ENCODE results near the gene DEDD2. TPM values are rescaled to one million over a fixed set of nuclear protein-coding genes. Genes with fewer than 3 reads are reported as not detected.

The DEDD2 gene
- total RNA-seq, 3 donors from 2014 or later (not counting 1 experiment from before 2014, with no cell fraction given), result 83.2 to 110 (median 83.7) TPM

DNA sequence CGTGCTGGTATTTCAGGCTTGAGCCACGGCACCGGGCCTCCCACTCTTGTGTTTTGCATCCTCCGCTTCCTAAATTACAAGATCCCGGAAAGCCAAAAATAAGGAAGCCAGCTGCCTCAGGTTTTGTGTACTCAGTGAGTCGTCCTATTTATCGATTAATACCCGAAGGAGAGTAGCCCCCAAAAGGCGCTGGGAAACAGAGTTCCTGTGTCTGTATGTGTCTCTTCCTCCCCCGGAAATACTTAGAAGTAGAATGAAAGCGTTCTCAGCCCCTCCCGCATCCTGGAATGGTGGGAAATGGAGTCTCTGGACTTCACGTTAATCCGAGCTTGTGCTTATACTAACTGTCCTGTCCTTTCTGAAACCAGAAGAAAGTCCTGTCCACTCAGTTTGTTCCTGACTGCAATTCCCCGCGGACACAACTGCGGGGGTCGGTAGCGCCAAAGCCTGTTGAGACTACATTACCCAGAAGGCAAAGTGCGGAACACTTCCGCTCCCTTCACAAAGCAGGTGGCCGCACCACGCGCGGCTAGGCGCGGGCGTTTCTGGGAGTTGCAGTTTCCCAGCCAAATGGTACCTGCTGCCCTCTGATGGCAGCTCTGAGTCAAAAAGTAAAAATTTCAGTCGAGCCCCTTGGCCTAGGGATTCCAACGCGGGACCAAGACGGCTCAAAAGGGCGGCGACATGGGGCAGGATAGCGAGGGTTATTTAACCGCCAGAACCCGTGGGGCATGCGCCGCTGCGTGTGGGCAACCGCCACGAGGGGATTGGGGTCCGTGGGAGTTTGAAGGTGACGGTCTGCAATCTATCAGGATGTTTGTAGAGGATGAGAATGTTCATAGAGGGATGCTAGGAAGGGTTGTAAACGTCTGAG, 27.1 kb upstream of the DEDD2 start:
- Histone ChIP-seq H3K36me3 (ENCODE audit: control insufficient read depth, insufficient read depth, low read length) (peaks cover 11% of the 10 kb centered on the region), H3K27me3 (ENCODE audit: control insufficient read depth, insufficient read depth, low read length) (no peaks in the 10 kb centered on the region), H3K9me3 (ENCODE audit: control insufficient read depth, insufficient read depth, low read length) (no peaks in the 10 kb centered on the region), H3K4me1 (ENCODE audit: control insufficient read depth, insufficient read depth, low read length) (peaks cover 41% of the 10 kb centered on the region), H3K27ac (ENCODE audit: low read length) (peak overlapping the region; percentile 74), H3K4me3 (ENCODE audit: low read length) (peak overlapping the region; percentile 61)
- Mint-ChIP-seq H3K36me3 (no peaks in the 10 kb centered on the region), H3K27ac (peak overlapping the region; percentile 93 to 98), H3K4me1 (peaks cover 38 to 63% of the 10 kb centered on the region in 2 donors), H3K9me3 (no peaks in the 10 kb centered on the region), H3K27me3 (ENCODE audit: low read depth in 2 of 2) (no peaks in the 10 kb centered on the region), H3K4me3 (peak overlapping the region; percentile 96)
- intact Hi-C loops (cut with micrococcal nuclease), result loop anchor here (1.0 kb wide), 3 partner anchors 11 to 112 kb away; partner anchors contain the start of genes DEDD2, ERF and POU2F2
- TF ChIP-seq, protein P1, sequence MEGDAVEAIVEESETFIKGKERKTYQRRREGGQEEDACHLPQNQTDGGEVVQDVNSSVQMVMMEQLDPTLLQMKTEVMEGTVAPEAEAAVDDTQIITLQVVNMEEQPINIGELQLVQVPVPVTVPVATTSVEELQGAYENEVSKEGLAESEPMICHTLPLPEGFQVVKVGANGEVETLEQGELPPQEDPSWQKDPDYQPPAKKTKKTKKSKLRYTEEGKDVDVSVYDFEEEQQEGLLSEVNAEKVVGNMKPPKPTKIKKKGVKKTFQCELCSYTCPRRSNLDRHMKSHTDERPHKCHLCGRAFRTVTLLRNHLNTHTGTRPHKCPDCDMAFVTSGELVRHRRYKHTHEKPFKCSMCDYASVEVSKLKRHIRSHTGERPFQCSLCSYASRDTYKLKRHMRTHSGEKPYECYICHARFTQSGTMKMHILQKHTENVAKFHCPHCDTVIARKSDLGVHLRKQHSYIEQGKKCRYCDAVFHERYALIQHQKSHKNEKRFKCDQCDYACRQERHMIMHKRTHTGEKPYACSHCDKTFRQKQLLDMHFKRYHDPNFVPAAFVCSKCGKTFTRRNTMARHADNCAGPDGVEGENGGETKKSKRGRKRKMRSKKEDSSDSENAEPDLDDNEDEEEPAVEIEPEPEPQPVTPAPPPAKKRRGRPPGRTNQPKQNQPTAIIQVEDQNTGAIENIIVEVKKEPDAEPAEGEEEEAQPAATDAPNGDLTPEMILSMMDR (IDR thresholded peaks at IDR 0.05), result peak; percentile 76
- DNase-seq, result peak; percentile 85 to 96
- peak; percentile 52 to 65 (median 52) for ATAC-seq
- 2% methylated on average over 45 of the region's 45 CpGs for WGBS (ENCODE audit: insufficient coverage)

GRCh38 chr19:42242512-42243409, 25.3 kb upstream of the DEDD2 start, which contains the start of gene GSK3A:
Gene GSK3A, minus strand, starts transcription at chr19:42242602. Its CDS starts 137 bp downstream, at chr19:42242465.
- ATAC-seq (peak; percentile 76 to 89 (median 78)), DNase-seq (peak; percentile 95 to 99)
- Histone ChIP-seq H3K4me1 (ENCODE audit: control insufficient read depth, insufficient read depth, low read length) (peaks cover 44% of the 10 kb centered on the region), H3K27me3 (ENCODE audit: control insufficient read depth, insufficient read depth, low read length) (no peaks in the 10 kb centered on the region), H3K9me3 (ENCODE audit: control insufficient read depth, insufficient read depth, low read length) (no peaks in the 10 kb centered on the region), H3K27ac (ENCODE audit: low read length) (peak within 1 kb of the TSS; percentile 82), H3K4me3 (ENCODE audit: low read length) (peak within 1 kb of the TSS; percentile 60), H3K36me3 (ENCODE audit: control insufficient read depth, insufficient read depth, low read length) (peaks cover 18% of the 10 kb centered on the region)
- Mint-ChIP-seq H3K27me3 (ENCODE audit: low read depth in 2 of 2) (no peaks in the 10 kb centered on the region), H3K9me3 (no peaks in the 10 kb centered on the region), H3K4me1 (peaks cover 45 to 61% of the 10 kb centered on the region in 2 donors), H3K36me3 (no peaks in the 10 kb centered on the region), H3K4me3 (peak within 1 kb of the TSS; percentile 98), H3K27ac (peak within 1 kb of the TSS; percentile 93 to 98)
- intact Hi-C loops (cut with micrococcal nuclease), result loop anchor here (1.0 to 2.0 kb wide), 4 partner anchors 22 to 180 kb away; partner anchors contain the start of gene ZNF526
- under 1% methylated on average over 76 of the region's 76 CpGs for WGBS (ENCODE audit: insufficient coverage)
- TF ChIP-seq, protein P1 (IDR thresholded peaks at IDR 0.05), result no peak

GRCh38 chr19:42242069-42242511, 24.6 kb upstream of the DEDD2 start:
- peak overlapping the region; percentile 93 to 98 for H3K27ac Mint-ChIP-seq
- Histone ChIP-seq H3K4me1 (ENCODE audit: control insufficient read depth, insufficient read depth, low read length) (peaks cover 44% of the 10 kb centered on the region), H3K36me3 (ENCODE audit: control insufficient read depth, insufficient read depth, low read length) (peaks cover 18% of the 10 kb centered on the region), H3K9me3 (ENCODE audit: control insufficient read depth, insufficient read depth, low read length) (no peaks in the 10 kb centered on the region), H3K4me3 (ENCODE audit: low read length) (peak overlapping the region; percentile 55), H3K27me3 (ENCODE audit: control insufficient read depth, insufficient read depth, low read length) (no peaks in the 10 kb centered on the region), H3K27ac (ENCODE audit: low read length) (peak overlapping the region; percentile 63)
- H3K4me3 Mint-ChIP-seq, result peak overlapping the region; percentile 98
- H3K4me1 Mint-ChIP-seq, result peaks cover 45 to 62% of the 10 kb centered on the region in 2 donors
- TF ChIP-seq, protein P1 (IDR thresholded peaks at IDR 0.05), result no peak
- H3K27me3 Mint-ChIP-seq (ENCODE audit: low read depth in 2 of 2), result no peaks in the 10 kb centered on the region
- ATAC-seq (no peak), DNase-seq (no peak)
- intact Hi-C loops (cut with micrococcal nuclease), result loop anchor here (1.0 to 2.0 kb wide), 3 partner anchors 22 to 181 kb away; partner anchors contain the start of gene ZNF526
- H3K9me3 Mint-ChIP-seq, result no peaks in the 10 kb centered on the region
- H3K36me3 Mint-ChIP-seq, result no peaks in the 10 kb centered on the region
- WGBS (ENCODE audit: insufficient coverage), result 0% methylated on average over 49 of the region's 49 CpGs

Data from natural killer cell (primary cell).